HG03558 (cell line): ENCODE results near the gene ARHGEF16.

ENCODE experiments used
- ATAC-seq: cut with Tn5 transposase; IDR thresholded peaks from one replicate; pipeline ENCODE4 v1.9.1; 2021; ENCODE audit warnings: moderate number of reproducible peaks; ENCODE audit not compliant: unreplicated experiment; ENCODE audit errors: extremely low read depth

Gene ARHGEF16

GRCh38 chr1:3495776-3496745, 41.6 kb downstream of the ARHGEF16 start:
- no peak for ATAC-seq

GRCh38 chr1:3496916-3497315, 42.5 kb downstream of the ARHGEF16 start:
- no peak for ATAC-seq

DNA sequence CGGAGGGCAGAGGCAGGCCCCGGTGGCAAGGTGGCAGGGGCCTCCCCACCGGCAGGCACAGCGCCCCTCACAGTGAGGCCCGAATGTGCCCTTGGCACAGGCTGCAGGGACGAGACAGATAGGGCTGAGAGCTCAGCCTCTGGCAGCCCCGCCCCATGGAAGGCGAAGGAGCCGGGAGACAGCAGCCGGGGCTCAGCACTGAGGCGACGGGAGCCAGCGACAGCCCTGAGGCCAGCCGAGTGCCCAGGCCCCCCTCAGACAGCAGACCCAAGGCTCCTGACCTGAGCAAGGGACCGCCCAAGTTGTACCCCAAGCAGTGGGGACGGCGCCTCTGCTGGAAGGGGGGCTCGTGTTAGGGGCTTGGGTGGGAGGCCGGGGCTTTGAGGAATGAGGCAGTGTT, 43.1 kb downstream of the ARHGEF16 start:
- ATAC-seq, result no peak

DNA sequence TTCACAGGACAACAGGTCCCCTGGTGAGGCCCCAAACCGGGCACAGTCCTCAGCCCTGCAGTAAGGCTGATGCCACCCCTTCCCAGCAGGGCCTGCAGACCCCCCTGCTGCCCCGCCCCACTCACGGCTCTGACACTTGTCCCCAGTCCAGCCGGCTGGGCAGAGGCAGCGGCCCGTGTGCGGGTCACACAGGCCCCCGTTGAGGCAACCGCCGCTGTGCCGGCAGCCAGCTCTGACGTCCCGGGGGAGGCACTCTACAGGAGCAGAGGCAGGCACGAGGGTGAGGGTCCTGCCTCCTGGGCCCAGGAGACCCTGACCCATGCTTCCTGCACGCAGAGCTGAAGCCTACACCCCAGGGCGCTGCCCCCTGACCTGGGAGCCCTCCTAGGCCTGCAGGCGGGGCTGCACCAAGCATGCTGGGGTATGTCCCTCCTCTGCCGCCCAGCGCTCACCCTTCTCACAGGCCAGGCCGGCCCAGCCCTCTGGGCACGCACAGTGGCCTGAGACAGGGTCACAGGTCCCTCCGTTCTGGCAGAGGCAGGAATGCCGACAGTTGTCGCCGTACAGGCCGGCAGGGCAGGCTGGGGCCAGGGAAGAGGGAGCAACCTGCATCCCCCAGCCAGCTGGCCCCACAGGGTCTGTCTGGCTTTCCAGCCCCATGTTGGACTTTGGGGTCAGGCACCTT, 43.9 kb downstream of the ARHGEF16 start:
- no peak for ATAC-seq

GRCh38 chr1:3498986-3499385, 44.5 kb downstream of the ARHGEF16 start:
- ATAC-seq, result no peak

- ATAC-seq, result no peak
These were observed 45.1 kb downstream of the ARHGEF16 start for GRCh38 chr1:3499611-3500010.

DNA sequence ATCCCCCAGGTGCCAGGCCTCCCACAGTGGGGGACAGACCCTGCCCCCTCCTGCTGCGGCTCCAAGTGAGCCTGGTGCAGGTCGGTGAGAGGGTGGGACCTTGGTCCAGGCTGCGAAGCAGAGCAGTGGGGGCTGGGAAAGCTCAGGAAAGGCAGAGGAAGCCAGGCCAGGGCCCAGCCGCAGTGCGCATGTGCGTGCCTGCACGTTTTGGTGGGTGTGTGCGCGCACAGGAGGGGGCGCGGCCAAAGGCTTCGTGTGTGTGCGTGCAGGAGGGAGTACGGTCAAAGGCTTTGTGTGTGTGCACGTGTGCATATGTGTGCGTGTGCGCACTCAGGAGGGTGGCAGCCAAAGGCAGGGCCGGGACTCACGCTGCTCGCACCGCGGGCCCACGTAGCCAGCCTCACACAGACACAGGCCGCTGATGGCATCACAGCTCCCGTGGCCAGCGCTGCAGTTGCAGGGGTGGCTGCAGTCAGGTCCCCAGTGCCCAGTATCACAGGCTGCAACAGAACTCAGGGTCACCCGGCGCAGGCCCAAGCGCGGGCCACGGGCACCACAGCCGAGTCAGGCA, 45.9 kb downstream of the ARHGEF16 start:
- no peak for ATAC-seq

DNA sequence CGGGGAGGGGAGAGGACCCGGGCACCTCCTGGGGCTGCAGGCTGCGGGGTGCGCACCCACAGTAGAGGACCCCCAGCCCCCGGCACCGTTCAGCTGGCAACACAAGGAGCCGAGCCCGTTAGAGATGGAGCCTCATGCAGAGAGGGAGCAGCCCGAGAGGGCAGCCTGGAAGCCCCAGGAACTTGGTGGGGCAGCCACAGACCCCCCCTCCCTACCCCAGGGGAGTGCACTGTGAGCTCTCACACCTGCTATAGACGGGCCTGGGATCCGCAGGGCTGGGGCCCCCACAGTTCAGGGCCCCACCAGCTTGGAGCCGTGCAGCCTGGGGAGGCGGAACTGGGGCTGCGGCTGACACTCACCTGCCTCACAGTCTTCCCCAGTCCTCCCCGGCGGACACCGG, 47.0 kb downstream of the ARHGEF16 start:
- no peak for ATAC-seq

DNA sequence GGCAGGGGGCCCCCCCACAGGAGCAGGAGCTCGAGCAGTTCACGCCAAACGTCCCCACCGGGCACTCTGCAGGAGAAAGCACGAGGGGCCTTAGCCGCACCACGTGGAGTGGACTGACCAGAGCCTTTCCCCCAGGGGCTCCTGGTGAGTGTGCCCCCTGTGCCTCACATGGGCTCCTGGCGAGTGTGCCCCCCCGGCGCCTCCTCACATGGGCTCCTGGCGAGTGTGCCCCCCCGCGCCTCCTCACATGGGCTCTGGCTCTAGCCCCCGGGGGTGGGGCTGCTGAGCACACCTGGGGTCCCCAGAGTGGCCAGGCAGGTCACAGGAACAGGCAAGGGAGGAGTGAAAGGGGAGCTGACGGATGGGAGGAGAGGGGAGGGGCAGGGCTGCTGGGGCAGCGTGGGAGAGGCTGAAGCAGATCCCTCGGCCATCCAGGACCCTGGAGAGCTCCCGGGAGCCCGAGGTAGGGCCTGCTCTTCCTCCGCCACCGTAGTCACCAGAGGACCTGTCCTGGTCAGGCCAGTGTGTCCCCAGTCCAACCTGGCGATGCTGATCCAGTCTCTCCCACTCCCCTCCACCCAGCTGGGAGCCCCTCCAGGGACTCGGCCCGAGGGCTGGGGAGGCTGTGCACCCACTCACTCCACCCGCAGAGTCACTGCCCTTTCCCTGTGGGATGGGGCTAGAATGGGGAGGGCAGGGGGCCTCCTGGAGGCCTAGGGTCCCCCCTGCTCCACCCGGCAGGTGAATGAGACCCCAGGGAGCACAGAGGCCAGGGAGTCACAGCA, 47.6 kb downstream of the ARHGEF16 start:
- no peak for ATAC-seq

- no peak for ATAC-seq
These were observed 48.4 kb downstream of the ARHGEF16 start for GRCh38 chr1:3502641-3503524.

DNA sequence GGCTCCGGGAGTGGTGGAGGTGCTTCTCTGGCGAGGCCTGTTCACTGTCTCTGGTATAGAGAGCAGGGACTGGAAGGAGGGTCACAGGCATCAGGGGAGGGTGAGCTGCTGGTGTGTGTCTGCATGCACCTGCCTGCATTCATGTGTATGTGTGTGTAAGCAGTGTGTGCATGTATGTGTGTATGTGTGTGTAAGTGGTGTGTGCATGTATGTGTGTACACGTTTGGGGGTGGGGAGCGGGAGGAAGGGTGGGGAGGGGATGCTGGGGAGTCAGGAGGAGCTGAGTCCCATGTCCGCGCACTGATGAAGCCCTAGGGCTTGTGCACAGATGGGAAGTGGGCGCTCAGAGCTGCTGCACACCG, 49.0 kb downstream of the ARHGEF16 start:
- ATAC-seq, result no peak

GRCh38 chr1:3504151-3504821, 49.8 kb downstream of the ARHGEF16 start:
- ATAC-seq, result no peak

GRCh38 chr1:3504822-3505153, 50.3 kb downstream of the ARHGEF16 start:
- ATAC-seq, result no peak

GRCh38 chr1:3505161-3505560, 50.7 kb downstream of the ARHGEF16 start:
- no peak for ATAC-seq

DNA sequence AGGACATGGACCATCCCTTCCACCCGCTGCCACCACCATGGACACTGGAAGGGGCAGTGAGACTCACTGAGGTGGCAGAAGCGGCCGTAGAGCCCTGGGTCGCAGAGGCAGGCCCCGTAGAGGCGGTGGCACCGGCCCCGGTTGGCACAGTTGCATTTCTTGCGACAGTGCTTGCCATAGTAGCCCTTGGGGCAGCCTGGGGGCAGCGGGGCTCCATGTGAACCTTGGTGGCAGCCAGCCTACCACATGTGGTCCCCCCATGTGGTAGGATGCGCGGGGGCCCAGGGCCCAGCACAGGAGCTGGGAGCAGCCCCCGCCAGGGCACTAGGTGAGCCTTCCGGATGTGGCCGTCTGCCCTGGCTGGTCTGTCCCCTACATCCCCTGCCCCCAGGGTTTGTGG, 51.6 kb downstream of the ARHGEF16 start:
- ATAC-seq, result no peak

- ATAC-seq, result no peak
These were observed 52.5 kb downstream of the ARHGEF16 start for GRCh38 chr1:3506943-3507342.

DNA sequence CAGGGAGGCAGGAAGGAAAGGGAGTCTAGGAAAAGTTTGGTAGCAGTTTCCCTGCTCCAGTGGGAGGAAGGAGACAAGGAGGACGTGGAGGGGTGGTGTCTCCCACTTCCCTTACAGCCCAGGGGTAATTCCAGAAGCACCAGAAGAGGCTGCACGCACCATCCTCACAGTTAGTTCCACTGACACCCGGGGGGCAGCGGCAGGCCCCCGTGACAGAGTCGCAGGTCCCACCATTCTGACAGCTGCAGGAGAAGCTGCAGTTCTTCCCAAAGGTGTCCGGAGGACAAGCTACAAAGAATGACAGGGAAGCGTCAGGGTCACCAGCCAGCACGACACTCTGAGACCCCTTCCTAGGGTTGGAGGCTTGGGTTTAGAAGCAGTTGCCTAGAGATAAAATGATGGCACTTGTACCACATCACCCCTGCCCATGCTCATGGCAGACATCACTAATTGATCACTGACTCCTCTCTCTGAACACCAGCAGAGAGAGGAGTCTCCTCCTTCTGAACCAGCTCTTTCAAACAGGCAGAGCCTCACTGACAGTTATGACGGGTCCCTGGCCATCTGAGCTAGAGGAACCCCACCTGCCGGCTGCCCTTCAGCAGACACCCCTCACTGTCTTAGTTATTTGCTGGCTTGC, 53.3 kb downstream of the ARHGEF16 start:
- ATAC-seq, result no peak

DNA sequence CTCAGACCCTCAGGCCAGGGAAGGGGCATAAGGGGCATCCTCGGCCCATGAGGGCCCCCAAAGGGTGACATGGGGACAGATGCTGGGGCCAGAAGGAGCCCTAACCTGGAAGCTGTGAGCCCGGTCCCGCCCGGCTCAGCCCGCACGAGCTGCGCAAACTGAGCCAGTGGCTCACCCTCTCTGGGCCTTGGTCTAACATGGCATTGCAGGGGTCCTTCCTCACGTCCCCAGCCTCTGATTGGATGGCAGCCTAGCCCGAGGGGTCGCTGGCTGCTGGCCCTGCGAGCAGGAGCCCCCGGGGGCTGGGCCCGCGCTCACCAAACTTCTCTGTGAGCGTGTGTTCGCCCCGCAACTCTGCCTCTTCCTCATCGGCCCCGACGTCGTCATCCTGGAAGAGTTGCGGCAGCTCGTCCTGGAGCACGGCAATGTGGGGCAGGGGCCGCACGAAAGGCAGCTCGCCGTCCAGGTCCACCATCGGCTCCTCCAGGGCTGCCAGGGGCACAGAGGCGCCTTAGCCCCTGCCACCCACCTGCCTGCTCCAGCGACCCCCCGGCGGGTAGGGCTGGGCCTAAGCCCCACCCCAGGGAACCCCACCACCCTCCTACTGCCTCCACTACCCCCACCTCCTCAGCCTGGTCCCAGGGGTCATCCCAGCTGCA, 54.4 kb downstream of the ARHGEF16 start:
- no peak for ATAC-seq
